Smooth muscle cell (in vitro differentiated cells): ENCODE data around the gene NEURL2. TPM values are rescaled to one million over a fixed set of nuclear protein-coding genes. Genes with fewer than 3 reads are reported as not detected.
A peak's percentile ranks its signal among the peaks of the same experiment; 100 is the strongest.

Source experiments
- DNase-seq: peaks from one replicate; lab custom pipeline; 2025; ENCODE audit not compliant: unreplicated experiment; lab: John Stamatoyannopoulos, UW
- H2AFZ ChIP-seq: fragments of 200-600 bp; sonication (generic); 2 replicates; pipeline ENCODE4 v1.6.0; 2016; ENCODE audit warnings: antibody characterized with exemption, low read depth, mild to moderate bottlenecking
- H3F3A ChIP-seq: fragments of 200-600 bp; sonication (generic); 2 replicates; pipeline ENCODE4 v1.6.0; 2017; ENCODE audit warnings: antibody characterized with exemption, low read depth
- H3K27ac ChIP-seq: fragments of 200-600 bp; sonication (generic); 2 replicates; pipeline ENCODE4 v1.5.1; 2016; ENCODE audit warnings: low read depth, mild to moderate bottlenecking
- H3K27me3 ChIP-seq: fragments of 200-600 bp; sonication (generic); 2 replicates; pipeline ENCODE4 v1.6.1; 2016; ENCODE audit warnings: low read depth, mild to moderate bottlenecking
- H3K36me3 ChIP-seq: fragments of 200-600 bp; sonication (generic); 2 replicates; pipeline ENCODE4 v1.5.1; 2016; ENCODE audit warnings: low read depth
- H3K4me1 ChIP-seq: fragments of 200-600 bp; sonication (generic); 2 replicates; pipeline ENCODE4 v1.5.1; 2016; ENCODE audit warnings: low read depth
- H3K4me2 ChIP-seq: fragments of 200-600 bp; sonication (generic); 2 replicates; pipeline ENCODE4 v1.6.0; 2016; ENCODE audit warnings: mild to moderate bottlenecking
- H3K4me3 ChIP-seq: fragments of 200-600 bp; sonication (generic); 2 replicates; pipeline ENCODE4 v1.5.1; 2016; ENCODE audit warnings: mild to moderate bottlenecking
- H3K79me2 ChIP-seq: fragments of 200-600 bp; sonication (generic); 2 replicates; pipeline ENCODE4 v1.6.0; 2016; ENCODE audit warnings: low read depth, mild to moderate bottlenecking
- H3K9ac ChIP-seq: fragments of 200-600 bp; sonication (generic); 2 replicates; pipeline ENCODE4 v1.6.0; 2016; ENCODE audit warnings: low read depth
- H3K9me3 ChIP-seq: fragments of 200-600 bp; sonication (generic); replicated peaks from 2 replicates; pipeline ENCODE4 v1.5.1; 2016; ENCODE audit warnings: low read depth
- H4K20me1 ChIP-seq: fragments of 200-600 bp; sonication (generic); 2 replicates; pipeline ENCODE4 v1.6.0; 2016; ENCODE audit warnings: low read depth
- CTCF ChIP-seq: fragments of 200-600 bp; sonication (generic); IDR thresholded peaks from 2 replicates; pipeline ENCODE4 v1.5.1; 2017; ENCODE audit warnings: borderline replicate concordance, mild to moderate bottlenecking, antibody characterized with exemption; ENCODE audit not compliant: insufficient read depth, poor library complexity, severe bottlenecking
- WGBS: methylation state at CpG from one replicate; pipeline ENCODE4 v1.1.7; 2016; ENCODE audit warnings: low lambda C conversion rate; 5-methylcytosine and 5-hydroxymethylcytosine counted together
- polyA plus RNA-seq: library from polyadenylated mRNA; unstranded; fragments of >200 nt; fragmentation: Nextera tagmentation; extraction: Ambion mirVana; gene quantifications from 2 replicates; pipeline ENCODE4 v1.2.1, GENCODE V29; 2016
- total RNA-seq: library from RNA; depleted of rRNA; stranded (reverse); fragments of >200 nt; gene quantifications from 2 replicates; pipeline ENCODE4 v1.2.3, GENCODE V29; 2014

The NEURL2 gene
- total and polyA plus RNA-seq, 2 experiments from 2014 or later = 0.31 to 3.7 TPM

GRCh38 chr20:45859916-45860315, 31.1 kb downstream of the NEURL2 start:
- no peaks in the 10 kb centered on the region for H3F3A ChIP-seq
- H3K27me3 ChIP-seq = no peaks in the 10 kb centered on the region
- H3K27ac ChIP-seq = no peak overlapping the region
- H3K9ac ChIP-seq = no peak overlapping the region
- peaks cover 29% of the 10 kb centered on the region for H3K79me2 ChIP-seq
- no peak for TF ChIP-seq CTCF
- H3K4me2 ChIP-seq = no peak overlapping the region
- H3K36me3 ChIP-seq = no peaks in the 10 kb centered on the region
- no peaks in the 10 kb centered on the region for H3K9me3 ChIP-seq
- peaks cover 13% of the 10 kb centered on the region for H3K4me1 ChIP-seq
- H2AFZ ChIP-seq = no peak overlapping the region
- DNase-seq = no peak
- no peak overlapping the region for H3K4me3 ChIP-seq
- no peaks in the 10 kb centered on the region for H4K20me1 ChIP-seq
- WGBS = 96% methylated on average over 5 of the region's 5 CpGs

- 7% methylated on average over 13 of the region's 13 CpGs for WGBS
- Histone ChIP-seq H3K36me3 (no peaks in the 10 kb centered on the region), H2AFZ (peak overlapping the region; percentile 88)
Measured at GRCh38 chr20:45857882-45858216, 33.2 kb downstream of the NEURL2 start.

GRCh38 chr20:45857114-45857881, 33.7 kb downstream of the NEURL2 start, which contains the start of the genes ACOT8 and ZSWIM3:
ACOT8 (minus strand) TSS chr20:45857392; CDS start chr20:45857315, 77 bp downstream.
ZSWIM3 (plus strand) TSS chr20:45857614; CDS start chr20:45857826, 212 bp downstream.
- WGBS = 1% methylated on average over 36 of the region's 36 CpGs
- TF ChIP-seq CTCF = no peak
- H3K27ac ChIP-seq = peak within 1 kb of the TSS; percentile 37
- H3K4me3 ChIP-seq = peak within 1 kb of the TSS; percentile 78
- H3K27me3 ChIP-seq = no peaks in the 10 kb centered on the region
- no peaks in the 10 kb centered on the region for H3K9me3 ChIP-seq
- H3K36me3 ChIP-seq = no peaks in the 10 kb centered on the region
- H3K9ac ChIP-seq = peak within 1 kb of the TSS; percentile 72
- peak; percentile 45 for DNase-seq
- H3F3A ChIP-seq = no peaks in the 10 kb centered on the region
- H3K4me1 ChIP-seq = peaks cover 13% of the 10 kb centered on the region
- H2AFZ ChIP-seq = peak within 1 kb of the TSS; percentile 88
- H3K79me2 ChIP-seq = peaks cover 30% of the 10 kb centered on the region
- H4K20me1 ChIP-seq = no peaks in the 10 kb centered on the region
- peak within 1 kb of the TSS; percentile 94 for H3K4me2 ChIP-seq

More at GRCh38 chr20:45857882-45858216, 33.2 kb downstream of the NEURL2 start:
- DNase-seq = no peak
- H4K20me1 ChIP-seq = no peaks in the 10 kb centered on the region
- H3K4me1 ChIP-seq = peaks cover 13% of the 10 kb centered on the region
- peaks cover 30% of the 10 kb centered on the region for H3K79me2 ChIP-seq
- no peaks in the 10 kb centered on the region for H3F3A ChIP-seq
- no peak overlapping the region for H3K27ac ChIP-seq
- no peak for TF ChIP-seq CTCF
- H3K9ac ChIP-seq = peak overlapping the region; percentile 47
- H3K4me2 ChIP-seq = peak overlapping the region; percentile 94
- H3K27me3 ChIP-seq = no peaks in the 10 kb centered on the region
- H3K9me3 ChIP-seq = no peaks in the 10 kb centered on the region
- H3K4me3 ChIP-seq = peak overlapping the region; percentile 78
